GM12878 (cell line): Measurements from ENCODE around the gene BEX5. TPM values are rescaled to one million over a fixed set of nuclear protein-coding genes. Genes with fewer than 3 reads are reported as not detected.

Source experiments
- ATAC-seq: fragments of 200-7000 bp; cut with Tn5 transposase; 3 replicates; pipeline ENCODE4 v1.9.1; 2020; ENCODE audit warnings: mild to moderate bottlenecking, moderate library complexity
- BruUV-seq: library from RNA; stranded (reverse); fragments of 400-500 nt; replicated peaks from 2 replicates; lab custom pipeline; 2021; lab: Mats Ljungman, UMichigan
- CTCF ChIA-PET: fragments of 300-600 bp; sonication (Branson Sonifier 250); formaldehyde crosslinking; extraction: SDS; loops from one replicate; lab custom pipeline; 2021; ENCODE audit warnings: inconsistent platforms; lab: Yijun Ruan, JAX
- POLR2A ChIA-PET: fragments of 350-600 bp; formaldehyde crosslinking; extraction: SDS; loops from one replicate; lab custom pipeline; 2021; ENCODE audit warnings: inconsistent platforms; lab: Charles Lee
- RAD21 ChIA-PET: fragments of 300-600 bp; sonication (Branson Sonifier 250); formaldehyde crosslinking; loops from one replicate; lab custom pipeline; 2023; ENCODE audit warnings: antibody characterized with exemption; ENCODE audit not compliant: unreplicated experiment; lab: Charles Lee
- SMC1A ChIA-PET: fragments of 300-600 bp; sonication (Branson Sonifier 250); formaldehyde crosslinking; loops from one replicate; lab custom pipeline; 2023; ENCODE audit not compliant: unreplicated experiment, uncharacterized antibody; lab: Charles Lee
- DNase-seq: peaks from one replicate; pipeline ENCODE4 v3.0.0-alpha.2; 2011; ENCODE audit warnings: low read depth, low spot score
- FAIRE-seq: peaks from 3 replicates; lab custom pipeline; 2011; peaks lifted over from hg19 to GRCh38; lab: Jason Lieb, UNC
- H2AFZ ChIP-seq: 2 replicates; pipeline ENCODE4 v1.6.0; 2011; ENCODE audit warnings: low read depth, low read length, control low read depth; ENCODE audit not compliant: control insufficient read depth
- H3K27ac ChIP-seq: 2 replicates; pipeline ENCODE4 v1.5.1; 2011; ENCODE audit warnings: control low read depth; ENCODE audit not compliant: control insufficient read depth, insufficient read depth
- H3K27me3 ChIP-seq, 2 experiments: replicated peaks in 1 of 2; 2 replicates each; pipeline versions ENCODE4 v1.6.0 to v1.6.1; 2011; ENCODE audit warnings: low read length in 1 of 2; ENCODE audit not compliant: control insufficient read depth in 2 of 2, insufficient read depth in 2 of 2
- H3K36me3 ChIP-seq, 2 experiments: 2 replicates each; pipeline ENCODE4 v1.5.1; 2011; ENCODE audit warnings: low read length in 1 of 2; ENCODE audit not compliant: control insufficient read depth in 2 of 2, insufficient read depth in 2 of 2
- H3K4me1 ChIP-seq: 2 replicates; pipeline ENCODE4 v1.6.1; 2011; ENCODE audit warnings: mild to moderate bottlenecking, low read length, moderate library complexity, mixed read lengths; ENCODE audit not compliant: control insufficient read depth, insufficient read depth
- H3K4me2 ChIP-seq: 2 replicates; pipeline ENCODE4 v1.6.0; 2011; ENCODE audit warnings: control low read depth; ENCODE audit not compliant: control insufficient read depth, insufficient read depth
- H3K4me3 ChIP-seq: fragments of 200-600 bp; sonication (generic); 2 replicates; pipeline ENCODE4 v1.5.1; 2016
- H3K79me2 ChIP-seq: 2 replicates; pipeline ENCODE4 v1.6.0; 2011; ENCODE audit warnings: low read length; ENCODE audit not compliant: control insufficient read depth, insufficient read depth
- H3K9ac ChIP-seq: 2 replicates; pipeline ENCODE4 v1.8.0; 2011; ENCODE audit warnings: low read length, control low read depth, mixed read lengths; ENCODE audit not compliant: control insufficient read depth, insufficient read depth
- H3K9me3 ChIP-seq: replicated peaks from 3 replicates; pipeline ENCODE4 v1.5.1; 2011; ENCODE audit warnings: mild to moderate bottlenecking, low read length; ENCODE audit not compliant: control insufficient read depth, insufficient read depth
- H4K20me1 ChIP-seq: 2 replicates; pipeline ENCODE4 v1.6.0; 2011; ENCODE audit not compliant: control insufficient read depth, insufficient read depth
- CREM ChIP-seq: IDR thresholded peaks from 2 replicates; pipeline ENCODE4 v1.6.1; 2014; ENCODE audit warnings: antibody characterized with exemption, low read depth
- KLF5 ChIP-seq: fragments of 450-650 bp; IDR thresholded peaks from 2 replicates; pipeline ENCODE4 v1.6.1; 2014; ENCODE audit warnings: mild to moderate bottlenecking; ENCODE audit not compliant: partially characterized antibody
- RAD21 ChIP-seq: IDR thresholded peaks from 2 replicates; pipeline ENCODE4 v1.6.1; 2011; ENCODE audit warnings: mild to moderate bottlenecking, low read depth, low read length, moderate library complexity; ENCODE audit not compliant: insufficient read depth
- RBBP5 ChIP-seq: fragments of 200-600 bp; sonication (generic); conservative IDR thresholded peaks from 2 replicates; pipeline ENCODE4 v1.6.1; 2016
- TCF7 ChIP-seq: IDR thresholded peaks from 2 replicates; pipeline ENCODE4 v1.6.1; 2014; ENCODE audit warnings: antibody characterized with exemption, borderline replicate concordance
- ZNF24 ChIP-seq: fragments of 450-650 bp; IDR thresholded peaks from 2 replicates; pipeline ENCODE4 v1.6.1; 2017; ENCODE audit warnings: antibody characterized with exemption, mild to moderate bottlenecking
- WGBS: methylation state at CpG from one replicate; pipeline ENCODE4 v1.1.6; 2016; ENCODE audit warnings: low lambda C conversion rate; ENCODE audit not compliant: insufficient replicate concordance, insufficient coverage; ENCODE audit errors: missing lambda C conversion rate; 5-methylcytosine and 5-hydroxymethylcytosine counted together
- in situ Hi-C: fragments of 300-500 bp; cut with MboI; formaldehyde crosslinking; loops from 9 replicates; pipeline ENCODE4 v1.14.3; 2018; ENCODE audit warnings: mixed read lengths
- intact Hi-C: fragments of 100-400 bp; cut with micrococcal nuclease; formaldehyde crosslinking; loops from one replicate; pipeline ENCODE4 v1.14.2; 2022; ENCODE audit not compliant: unreplicated experiment
- polyA plus RNA-seq, 11 experiments: library from polyadenylated mRNA; depleted of rRNA in 4 of 11; unstranded in 6 of 11; stranded (reverse) in 5 of 11; fragments of >200 nt; fragmentation: Nextera tagmentation in 4 of 11; fragmentation: Illumina TruSeq in 1 of 11; extraction: Ambion mirVana in 4 of 11; extraction: Trizol in 1 of 11; gene quantifications; 1 replicate in 1 of 11; 2 replicates in 10 of 11; pipeline versions ENCODE4 v1.2.1 to v1.2.3, GENCODE V29; 2011 to 2016; ENCODE audit warnings: inconsistent platforms in 2 of 11, missing spikeins in 2 of 11, low read depth in 1 of 11
- total RNA-seq, 4 experiments: library from RNA; depleted of rRNA in 3 of 4; stranded (reverse); fragments of >200 nt in 3 of 4; fragmentation: Illumina TruSeq in 1 of 4; extraction: Trizol in 1 of 4; gene quantifications; 2 replicates each; pipeline versions ENCODE4 v1.2.1 to v1.2.3, GENCODE V29; 2013 to 2021
- TF ChIP-seq, protein P1 (sequence below): IDR thresholded peaks from 2 replicates; pipeline ENCODE4 v1.6.1; 2012; ENCODE audit warnings: mild to moderate bottlenecking, low read depth, low read length
- TF ChIP-seq, protein P2 (sequence below), 3 experiments: IDR thresholded peaks in 2 of 3; conservative IDR thresholded peaks in 1 of 3; 2 replicates each; pipeline ENCODE4 v1.5.1; 2011; ENCODE audit warnings: low read depth in 3 of 3, low read length in 3 of 3, mild to moderate bottlenecking in 3 of 3, control low read depth in 2 of 3, moderate library complexity in 2 of 3, inconsistent platforms in 1 of 3, mixed read lengths in 1 of 3; ENCODE audit not compliant: control insufficient read depth in 2 of 3, insufficient read depth in 1 of 3; ENCODE audit errors: extremely low read depth in 1 of 3

BEX5 gene
- total and polyA plus RNA-seq, 10 of the 15 experiments (the other 5 are each of a cell fraction or from before 2014, with no cell fraction given), result 0.11 to 0.79 (median 0.46) TPM; not detected in 4

DNA sequence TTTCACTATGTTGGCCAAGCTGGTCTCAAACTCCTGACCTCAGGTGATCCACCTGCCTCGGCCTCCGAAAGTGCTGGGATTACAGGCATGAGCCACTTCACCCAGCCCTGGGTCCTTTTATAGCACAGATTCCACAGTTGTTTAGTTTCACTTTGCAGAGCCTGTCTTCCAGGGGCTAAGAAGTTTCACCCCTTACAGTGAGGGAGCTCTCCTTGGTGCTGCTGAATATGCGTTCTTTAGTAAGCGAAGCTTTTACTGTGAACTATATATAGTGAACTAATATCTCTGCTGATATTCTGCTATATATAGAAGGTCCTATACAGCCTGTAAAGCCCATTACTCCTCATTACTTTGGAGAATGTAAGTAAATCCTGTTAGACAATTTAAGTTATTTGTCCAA lies 17.7 kb downstream of the BEX5 start:
- no peak overlapping the region for H3K27ac ChIP-seq
- no peak for TF ChIP-seq ZNF24
- TF ChIP-seq, protein P1, sequence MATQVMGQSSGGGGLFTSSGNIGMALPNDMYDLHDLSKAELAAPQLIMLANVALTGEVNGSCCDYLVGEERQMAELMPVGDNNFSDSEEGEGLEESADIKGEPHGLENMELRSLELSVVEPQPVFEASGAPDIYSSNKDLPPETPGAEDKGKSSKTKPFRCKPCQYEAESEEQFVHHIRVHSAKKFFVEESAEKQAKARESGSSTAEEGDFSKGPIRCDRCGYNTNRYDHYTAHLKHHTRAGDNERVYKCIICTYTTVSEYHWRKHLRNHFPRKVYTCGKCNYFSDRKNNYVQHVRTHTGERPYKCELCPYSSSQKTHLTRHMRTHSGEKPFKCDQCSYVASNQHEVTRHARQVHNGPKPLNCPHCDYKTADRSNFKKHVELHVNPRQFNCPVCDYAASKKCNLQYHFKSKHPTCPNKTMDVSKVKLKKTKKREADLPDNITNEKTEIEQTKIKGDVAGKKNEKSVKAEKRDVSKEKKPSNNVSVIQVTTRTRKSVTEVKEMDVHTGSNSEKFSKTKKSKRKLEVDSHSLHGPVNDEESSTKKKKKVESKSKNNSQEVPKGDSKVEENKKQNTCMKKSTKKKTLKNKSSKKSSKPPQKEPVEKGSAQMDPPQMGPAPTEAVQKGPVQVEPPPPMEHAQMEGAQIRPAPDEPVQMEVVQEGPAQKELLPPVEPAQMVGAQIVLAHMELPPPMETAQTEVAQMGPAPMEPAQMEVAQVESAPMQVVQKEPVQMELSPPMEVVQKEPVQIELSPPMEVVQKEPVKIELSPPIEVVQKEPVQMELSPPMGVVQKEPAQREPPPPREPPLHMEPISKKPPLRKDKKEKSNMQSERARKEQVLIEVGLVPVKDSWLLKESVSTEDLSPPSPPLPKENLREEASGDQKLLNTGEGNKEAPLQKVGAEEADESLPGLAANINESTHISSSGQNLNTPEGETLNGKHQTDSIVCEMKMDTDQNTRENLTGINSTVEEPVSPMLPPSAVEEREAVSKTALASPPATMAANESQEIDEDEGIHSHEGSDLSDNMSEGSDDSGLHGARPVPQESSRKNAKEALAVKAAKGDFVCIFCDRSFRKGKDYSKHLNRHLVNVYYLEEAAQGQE, result 0 out of 2 replicates have a peak, but pooled peaks have one; percentile 45
- H3K4me3 ChIP-seq, result no peak overlapping the region
- H3K36me3 ChIP-seq, result no peaks in the 10 kb centered on the region
- in situ Hi-C loops, result loop anchor here (25.0 kb wide), 2 partner anchors 724 to 1049 kb away; no protein-coding TSS in a partner anchor
- ATAC-seq (no peak), DNase-seq (no peak), FAIRE-seq (no peak)
- no peak overlapping the region for H2AFZ ChIP-seq
- no peaks in the 10 kb centered on the region for H3K27me3 ChIP-seq
- intact Hi-C loops, result no loop called here
- H3K9ac ChIP-seq, result no peak overlapping the region
- H3K4me1 ChIP-seq, result no peaks in the 10 kb centered on the region
- RAD21 ChIA-PET, result no interaction called here
- H4K20me1 ChIP-seq, result no peaks in the 10 kb centered on the region
- H3K9me3 ChIP-seq, result no peaks in the 10 kb centered on the region
- CTCF ChIA-PET, result no interaction called here
- POLR2A ChIA-PET, result no interaction called here
- no peak overlapping the region for H3K4me2 ChIP-seq
- 27% methylated on average over 4 of the region's 4 CpGs for WGBS
- SMC1A ChIA-PET, result no interaction called here
- no TSS peak for BruUV-seq
- H3K79me2 ChIP-seq, result no peaks in the 10 kb centered on the region

DNA sequence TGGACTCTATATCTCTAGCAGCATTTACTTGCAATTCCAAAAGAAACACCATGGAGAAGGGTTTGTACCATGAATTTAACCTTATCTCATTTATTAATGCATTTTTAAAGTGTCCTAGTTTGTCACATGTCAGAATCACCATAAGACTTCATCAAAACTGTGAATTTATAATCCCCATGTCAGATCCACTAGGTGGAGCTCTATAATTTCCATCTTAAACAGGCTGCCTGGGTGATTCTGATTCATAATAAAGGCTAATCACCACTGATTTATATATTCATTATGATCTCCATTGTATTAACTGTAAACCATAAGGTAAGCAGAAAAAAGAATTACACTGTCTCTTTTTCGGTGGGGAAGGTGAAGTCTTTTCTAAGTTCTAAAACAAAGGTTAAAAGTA lies 26.3 kb downstream of the BEX5 start:
- no peaks in the 10 kb centered on the region for H3K79me2 ChIP-seq
- SMC1A ChIA-PET, result no interaction called here
- no peak for DNase-seq

More for the DNA sequence above, 26.3 kb downstream of the BEX5 start:
- no peak for FAIRE-seq
- TF ChIP-seq CREM, result no peak
- TF ChIP-seq RBBP5, result no peak
- peak; percentile 47; the same call in 1 of the 2 replicates for TF ChIP-seq RAD21
- no peak for TF ChIP-seq TCF7
- TF ChIP-seq KLF5, result no peak
- TF ChIP-seq, protein P2, sequence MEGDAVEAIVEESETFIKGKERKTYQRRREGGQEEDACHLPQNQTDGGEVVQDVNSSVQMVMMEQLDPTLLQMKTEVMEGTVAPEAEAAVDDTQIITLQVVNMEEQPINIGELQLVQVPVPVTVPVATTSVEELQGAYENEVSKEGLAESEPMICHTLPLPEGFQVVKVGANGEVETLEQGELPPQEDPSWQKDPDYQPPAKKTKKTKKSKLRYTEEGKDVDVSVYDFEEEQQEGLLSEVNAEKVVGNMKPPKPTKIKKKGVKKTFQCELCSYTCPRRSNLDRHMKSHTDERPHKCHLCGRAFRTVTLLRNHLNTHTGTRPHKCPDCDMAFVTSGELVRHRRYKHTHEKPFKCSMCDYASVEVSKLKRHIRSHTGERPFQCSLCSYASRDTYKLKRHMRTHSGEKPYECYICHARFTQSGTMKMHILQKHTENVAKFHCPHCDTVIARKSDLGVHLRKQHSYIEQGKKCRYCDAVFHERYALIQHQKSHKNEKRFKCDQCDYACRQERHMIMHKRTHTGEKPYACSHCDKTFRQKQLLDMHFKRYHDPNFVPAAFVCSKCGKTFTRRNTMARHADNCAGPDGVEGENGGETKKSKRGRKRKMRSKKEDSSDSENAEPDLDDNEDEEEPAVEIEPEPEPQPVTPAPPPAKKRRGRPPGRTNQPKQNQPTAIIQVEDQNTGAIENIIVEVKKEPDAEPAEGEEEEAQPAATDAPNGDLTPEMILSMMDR (IDR thresholded peaks at IDR 0.05 in 2 of 3, conservative IDR thresholded peaks at IDR 0.05 in 1 of 3; ENCODE audit: control insufficient read depth in 2 of 3, extremely low read depth in 1 of 3, insufficient read depth in 1 of 3, low read depth in 3 of 3, low read length in 3 of 3), result peak in 2 of 3 experiments; percentile 32 to 36; a peak in 3 of 6 replicates
- TF ChIP-seq, all 136 proteins: peak for 2
- Histone ChIP-seq H3K9ac (no peak overlapping the region), H3K27me3 (no peaks in the 10 kb centered on the region), H2AFZ (no peak overlapping the region), H3K9me3 (no peaks in the 10 kb centered on the region), H4K20me1 (no peaks in the 10 kb centered on the region), H3K36me3 (no peaks in the 10 kb centered on the region), H3K27ac (no peak overlapping the region), H3K4me2 (no peak overlapping the region), H3K4me3 (no peak overlapping the region), H3K4me1 (no peaks in the 10 kb centered on the region)
- 0% methylated on average over 1 of the region's 1 CpG for WGBS
- RAD21 ChIA-PET, result no interaction called here
- CTCF ChIA-PET, result interaction anchor here (0.9 kb wide), 1 partner anchor 13 kb away, joined by 3 read pairs; no protein-coding TSS in a partner anchor
- no peak for ATAC-seq
- POLR2A ChIA-PET, result no interaction called here
- BruUV-seq, result no TSS peak
- intact Hi-C loops (no loop called here), in situ Hi-C loops (loop anchor here (25.0 kb wide), 2 partner anchors 733 to 1058 kb away; no protein-coding TSS in a partner anchor)
